Measurements from ENCODE around the gene PRKG1. TPM values are rescaled to one million over a fixed set of nuclear protein-coding genes. Genes with fewer than 3 reads are reported as not detected.

The PRKG1 gene
- total and polyA plus RNA-seq, 2 of the 8 experiments (the other 6 are each of a cell fraction or from before 2014, with no cell fraction given), result 4.2 to 15.2 TPM

- TF ChIP-seq CTCF (IDR thresholded peaks at IDR 0.05; ENCODE audit: control extremely low read depth in 1 of 3, insufficient read depth in 1 of 3, low read depth in 1 of 3, low read length in 3 of 3), result no peak
- no peak for TF ChIP-seq TCF12 (IDR thresholded peaks at IDR 0.05; ENCODE audit: low read depth, low read length)
- no peak for TF ChIP-seq BACH1 (IDR thresholded peaks at IDR 0.05; ENCODE audit: low read length)
- TF ChIP-seq RAD21 (IDR thresholded peaks at IDR 0.05 in 1 of 2, conservative IDR thresholded peaks at IDR 0.05 in 1 of 2; ENCODE audit: low read depth in 2 of 2, low read length in 2 of 2), result no peak
- TF ChIP-seq SUZ12 (IDR thresholded peaks at IDR 0.05; ENCODE audit: low read length), result no peak
- TF ChIP-seq E2F6 (IDR thresholded peaks at IDR 0.05), result no peak
- no peak for TF ChIP-seq ASH2L (IDR thresholded peaks at IDR 0.05; ENCODE audit: low read length)
- no peak for TF ChIP-seq CHD1 (IDR thresholded peaks at IDR 0.05; ENCODE audit: low read depth, low read length)
- no peak for TF ChIP-seq SRF (IDR thresholded peaks at IDR 0.05; ENCODE audit: low read depth, low read length)
Observed at GRCh38 chr10:51804866-51805265, 730.6 kb downstream of the PRKG1 start (continued).

Measured in H1 (cell line).